Mucosa of gallbladder (tissue), 1 donor: Measurements from ENCODE around the gene COQ2. TPM values are rescaled to one million over a fixed set of nuclear protein-coding genes. Genes with fewer than 3 reads are reported as not detected.

Experiments used
- DNase-seq: peaks from one replicate; pipeline ENCODE4 v3.0.0-alpha.2; 2020; ENCODE audit warnings: low spot score
- total RNA-seq: library from RNA; stranded (reverse); gene quantifications from one replicate; pipeline ENCODE4 v1.2.1, GENCODE V29; 2021
- donor health status: DM: no; HTN: no; CAD: no.

Gene COQ2
- total RNA-seq, 1 donor from 2014 or later, result 10.0 TPM

DNA sequence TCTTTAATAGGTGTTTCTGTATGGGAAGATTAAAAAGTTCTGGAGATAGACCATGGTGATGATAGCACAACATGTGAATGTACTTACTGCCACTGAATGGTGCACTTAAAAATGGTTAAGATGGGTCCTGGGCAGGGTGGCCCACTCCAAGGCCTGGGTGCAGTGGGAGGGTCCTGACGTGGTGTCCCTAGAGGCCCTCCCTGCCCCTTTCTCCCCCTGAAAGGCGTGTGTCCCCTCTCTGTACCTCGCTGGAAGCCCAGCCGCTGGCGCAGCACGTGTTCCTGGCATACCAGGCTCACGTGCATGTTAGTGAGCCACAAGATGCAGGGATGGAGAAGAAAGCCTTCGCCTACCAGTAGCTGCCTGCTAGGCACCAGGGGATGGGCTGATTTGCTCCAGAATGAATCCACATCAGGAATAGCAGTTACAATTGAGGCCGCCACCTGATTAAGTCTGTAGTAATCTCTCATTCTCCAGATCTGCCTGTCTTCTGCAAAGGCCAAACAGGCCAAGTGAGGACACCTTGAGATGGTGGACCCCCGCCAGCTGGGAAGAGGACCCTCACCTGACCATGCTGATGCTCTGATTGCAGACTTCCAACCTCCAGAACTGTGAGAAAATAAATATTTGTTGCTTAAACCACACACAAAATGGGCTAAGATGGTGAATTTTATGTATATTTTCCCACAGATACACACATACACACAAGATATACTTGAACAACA, 67.5 kb downstream of the COQ2 start:
- DNase-seq, result no peak

- no peak for DNase-seq
Observed at GRCh38 chr4:83214079-83214478, 70.5 kb downstream of the COQ2 start.

Other genes starting within 250 kb of the COQ2 start
- gene COPS4, start 249.6 kb downstream of the COQ2 start, total RNA-seq, result 31.5 TPM
- gene PLAC8, start 170.1 kb downstream of the COQ2 start, total RNA-seq, result 8.2 TPM
- gene HPSE, start 50.0 kb upstream of the COQ2 start, total RNA-seq, result 5.9 TPM
- gene HELQ, start 171.0 kb upstream of the COQ2 start, total RNA-seq, result 15.9 TPM
- gene MRPS18C, start 171.3 kb upstream of the COQ2 start, total RNA-seq, result 27.9 TPM
- 15.5 TPM for gene ABRAXAS1, start 200.3 kb upstream of the COQ2 start, total RNA-seq